Pancreas (tissue), 10 donors: ENCODE data around the gene ZBED4. TPM values are rescaled to one million over a fixed set of nuclear protein-coding genes. Genes with fewer than 3 reads are reported as not detected.

ENCODE experiments used
- ATAC-seq, 4 donors: fragments of 200-7000 bp; cut with Tn5 transposase; one replicate each; pipeline versions ENCODE4 v1.8.0 to v1.9.1; 2020; ENCODE audit warnings: mild to moderate bottlenecking in 4 of 4, moderate library complexity in 4 of 4
- DNase-seq, 6 donors: peaks; one replicate each; pipeline ENCODE4 v3.0.0-alpha.2; 2020
- FAIRE-seq: peaks from 2 replicates; lab custom pipeline; 2012; peaks lifted over from hg19 to GRCh38; lab: Jason Lieb, UNC
- H3K27ac ChIP-seq, 4 donors: fragments of 200-600 bp; sonication (generic); 1 replicate in 3 of 4; 2 replicates in 1 of 4; pipeline versions ENCODE4 v1.5.0 to v1.8.0; 2020
- H3K27me3 ChIP-seq, 4 donors: fragments of 200-600 bp; one replicate each; pipeline ENCODE4 v1.8.0; 2021
- H3K36me3 ChIP-seq, 3 donors: fragments of 200-600 bp; sonication (generic) in 1 of 3; one replicate each; pipeline versions ENCODE4 v1.5.0 to v1.8.0; 2020 to 2021
- H3K4me1 ChIP-seq, 3 donors: fragments of 200-600 bp; one replicate each; pipeline ENCODE4 v1.8.0; 2021
- H3K4me3 ChIP-seq, 4 donors: fragments of 200-600 bp; sonication (generic) in 2 of 4; one replicate each; pipeline versions ENCODE4 v1.5.0 to v1.8.0; 2020 to 2021
- H3K9me3 ChIP-seq, 4 donors: fragments of 200-600 bp; one replicate each; pipeline ENCODE4 v1.8.0; 2021
- WGBS, 2 donors: extraction: QIAGEN DNeasy Blood & Tissue Kit; methylation state at CpG; one replicate each; pipeline ENCODE4 v1.1.7; 2013; 5-methylcytosine and 5-hydroxymethylcytosine counted together
- intact Hi-C, 3 donors: fragments of 100-400 bp; cut with DNase I; formaldehyde crosslinking; loops; one replicate each; pipeline versions ENCODE4 v1.11.1 to v1.14.2; 2022
- polyA plus RNA-seq, 2 donors: library from polyadenylated mRNA; stranded (reverse); fragments of 200-250 nt; gene quantifications; one replicate each; pipeline ENCODE4 v1.2.3, GENCODE V29; 2013
- total RNA-seq, 6 donors: library from RNA; stranded (reverse); fragmentation: NEBNext Ultra II Directional in 4 of 6; extraction: Animal tissue kit (Norgen Biotek cat#: 25700) in 4 of 6; gene quantifications; one replicate each; pipeline versions ENCODE4 v1.2.1 to v1.2.4, GENCODE V29; 2021 to 2023
- TF ChIP-seq, protein P1 (sequence below), 4 donors: fragments of 200-600 bp; sonication (generic) in 3 of 4; IDR thresholded peaks; one replicate each; pipeline versions ENCODE4 v1.5.0 to v1.8.0; 2021; ENCODE audit warnings: antibody characterized with exemption in 4 of 4
- donor health status: healthy with polysubstance abuse.
- donor health status: DM: no; HTN: no; CAD: no; lungs with moderate emphysema.
- donor health status: DM: no; HTN: no; CAD: no.
- donor health status: control.
- donor health status: control.
- donor health status: Bipolar disorder and iron deficiency.
- donor health status: DM: yes; HTN: yes; CAD: no.
- donor health status: DM: no; HTN: no; CAD: no.
- donor health status: DM: no; HTN: no; CAD: no.
- donor health status: DM: yes; HTN: yes; CAD: no.

Gene ZBED4
- total and polyA plus RNA-seq, 8 donors, result 2.4 to 7.2 (median 4.5) TPM

DNA sequence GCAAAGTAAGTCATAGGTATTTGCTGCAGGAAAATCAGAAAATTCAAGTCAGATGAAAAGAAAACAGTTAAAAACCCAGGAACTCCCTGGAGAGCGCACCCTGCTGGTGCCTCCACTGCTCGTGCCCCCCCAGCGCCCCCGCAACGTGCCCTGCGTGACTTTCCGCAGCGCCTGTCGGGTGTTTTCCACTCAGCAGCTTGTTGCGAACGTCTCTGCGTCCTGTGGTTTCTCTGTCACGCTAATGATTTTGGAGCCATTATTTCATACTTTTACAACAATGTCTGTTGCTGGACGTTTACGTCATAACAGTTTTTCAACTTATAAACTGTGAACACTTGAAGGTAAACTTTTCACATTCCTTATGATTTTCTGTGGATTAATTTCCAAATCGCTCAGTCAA is 69.8 kb downstream of the ZBED4 start:
- Histone ChIP-seq H3K9me3 (no peaks in the 10 kb centered on the region), H3K27ac (no peak overlapping the region), H3K4me1 (peaks cover 0 to 7% (median 0%) of the 10 kb centered on the region in 3 donors), H3K4me3 (no peak overlapping the region), H3K36me3 (peaks cover 0 to 16% (median 0%) of the 10 kb centered on the region in 3 donors), H3K27me3 (no peaks in the 10 kb centered on the region)
- TF ChIP-seq, protein P1, sequence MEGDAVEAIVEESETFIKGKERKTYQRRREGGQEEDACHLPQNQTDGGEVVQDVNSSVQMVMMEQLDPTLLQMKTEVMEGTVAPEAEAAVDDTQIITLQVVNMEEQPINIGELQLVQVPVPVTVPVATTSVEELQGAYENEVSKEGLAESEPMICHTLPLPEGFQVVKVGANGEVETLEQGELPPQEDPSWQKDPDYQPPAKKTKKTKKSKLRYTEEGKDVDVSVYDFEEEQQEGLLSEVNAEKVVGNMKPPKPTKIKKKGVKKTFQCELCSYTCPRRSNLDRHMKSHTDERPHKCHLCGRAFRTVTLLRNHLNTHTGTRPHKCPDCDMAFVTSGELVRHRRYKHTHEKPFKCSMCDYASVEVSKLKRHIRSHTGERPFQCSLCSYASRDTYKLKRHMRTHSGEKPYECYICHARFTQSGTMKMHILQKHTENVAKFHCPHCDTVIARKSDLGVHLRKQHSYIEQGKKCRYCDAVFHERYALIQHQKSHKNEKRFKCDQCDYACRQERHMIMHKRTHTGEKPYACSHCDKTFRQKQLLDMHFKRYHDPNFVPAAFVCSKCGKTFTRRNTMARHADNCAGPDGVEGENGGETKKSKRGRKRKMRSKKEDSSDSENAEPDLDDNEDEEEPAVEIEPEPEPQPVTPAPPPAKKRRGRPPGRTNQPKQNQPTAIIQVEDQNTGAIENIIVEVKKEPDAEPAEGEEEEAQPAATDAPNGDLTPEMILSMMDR (IDR thresholded peaks at IDR 0.05), result no peak
- no peak for ATAC-seq
- no peak for DNase-seq
- intact Hi-C loops, result loop anchor here in 1 of 3 donors (10.0 kb wide), 1 partner anchor 111 kb away; no protein-coding TSS in a partner anchor
- FAIRE-seq, result no peak
- 86% methylated on average over 16 of the region's 16 CpGs for WGBS, 2 donors

DNA sequence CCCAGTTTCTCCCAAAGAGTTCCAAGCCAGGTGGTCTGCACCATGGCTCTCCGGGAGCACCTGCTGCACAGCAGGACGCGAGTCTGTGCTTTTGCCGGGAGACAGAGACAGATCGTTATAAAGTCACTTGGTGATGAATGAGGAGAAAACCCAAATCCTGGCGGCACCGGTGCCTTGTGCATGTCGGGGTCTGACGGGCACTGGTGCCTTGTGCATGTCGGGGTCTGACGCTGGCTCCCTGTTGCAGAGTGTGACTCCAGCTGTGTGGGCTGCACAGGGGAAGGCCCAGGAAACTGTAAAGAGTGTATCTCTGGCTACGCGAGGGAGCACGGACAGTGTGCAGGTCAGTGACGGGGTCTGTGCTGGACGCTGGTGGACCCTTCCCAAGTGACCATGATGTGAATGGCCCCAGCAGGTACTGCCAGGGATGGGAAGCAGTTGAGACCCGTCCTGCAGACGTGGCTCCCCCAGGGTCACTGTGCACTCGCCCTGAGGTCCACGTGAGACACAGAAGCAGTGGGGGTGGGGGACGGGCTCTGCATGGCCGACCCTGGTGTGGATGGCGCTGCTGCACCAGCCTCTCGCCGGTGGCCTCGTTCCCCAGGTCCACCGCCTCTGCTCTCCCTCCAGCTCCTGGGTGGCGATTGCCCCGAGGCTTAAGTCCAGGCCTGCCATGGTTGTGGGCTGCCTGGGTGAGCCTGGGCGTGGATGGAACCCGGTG is 70.6 kb downstream of the ZBED4 start:
- intact Hi-C loops, result loop anchor here in 1 of 3 donors (10.0 kb wide), 1 partner anchor 111 kb away; no protein-coding TSS in a partner anchor
- Histone ChIP-seq H3K4me3 (no peak overlapping the region), H3K4me1 (peaks cover 0 to 4% (median 0%) of the 10 kb centered on the region in 3 donors), H3K27ac (no peak overlapping the region), H3K9me3 (no peaks in the 10 kb centered on the region), H3K36me3 (peaks cover 0 to 16% (median 0%) of the 10 kb centered on the region in 3 donors), H3K27me3 (no peaks in the 10 kb centered on the region)
- TF ChIP-seq, protein P1 (IDR thresholded peaks at IDR 0.05), result no peak
- ATAC-seq, result no peak
- peak in 3 of 6 donors; percentile 32 to 60 (median 41) for DNase-seq
- 94 to 95% methylated on average over 31 of the region's 31 CpGs for WGBS, 2 donors
- no peak for FAIRE-seq

DNA sequence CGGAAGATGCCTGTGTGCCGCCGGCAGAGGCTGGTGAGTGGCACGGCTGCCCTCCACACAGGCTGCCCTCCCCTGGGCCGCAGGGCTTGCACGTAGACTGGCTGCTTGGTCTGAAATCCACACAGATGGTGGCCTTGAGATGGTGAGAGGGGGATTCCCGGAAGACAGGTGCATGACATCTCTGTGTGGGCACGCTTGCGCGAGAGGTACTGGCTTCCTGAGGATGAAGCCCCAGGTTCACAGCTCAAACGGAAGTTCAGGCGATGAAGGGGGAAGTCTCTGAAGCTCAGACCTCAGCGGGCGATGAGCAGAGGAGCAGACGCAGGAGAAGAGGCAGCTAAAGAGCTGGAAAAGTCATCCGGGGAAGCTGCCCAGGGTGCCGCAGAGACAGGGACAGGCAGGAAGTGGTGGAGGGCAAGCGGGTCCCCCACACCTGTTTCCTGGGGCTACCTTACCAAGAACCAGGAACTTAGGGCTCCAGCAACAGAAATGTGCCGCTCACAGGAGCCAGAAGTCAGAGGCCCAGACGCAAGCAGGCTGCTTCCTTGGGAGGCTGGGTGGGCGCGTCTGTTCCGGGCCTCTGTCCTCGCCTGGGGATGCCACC is 72.0 kb downstream of the ZBED4 start:
- Histone ChIP-seq H3K27me3 (no peaks in the 10 kb centered on the region), H3K27ac (no peak overlapping the region), H3K9me3 (no peaks in the 10 kb centered on the region), H3K4me1 (no peaks in the 10 kb centered on the region), H3K4me3 (no peak overlapping the region), H3K36me3 (peaks cover 0 to 16% (median 0%) of the 10 kb centered on the region in 3 donors)
- DNase-seq (peak in 1 of 6 donors; percentile 20), ATAC-seq (no peak), FAIRE-seq (no peak)
- 89 to 90% methylated on average over 24 of the region's 24 CpGs for WGBS, 2 donors
- intact Hi-C loops, result loop anchor here in 1 of 3 donors (10.0 kb wide), 1 partner anchor 109 kb away; no protein-coding TSS in a partner anchor
- TF ChIP-seq, protein P1 (IDR thresholded peaks at IDR 0.05), result no peak

DNA sequence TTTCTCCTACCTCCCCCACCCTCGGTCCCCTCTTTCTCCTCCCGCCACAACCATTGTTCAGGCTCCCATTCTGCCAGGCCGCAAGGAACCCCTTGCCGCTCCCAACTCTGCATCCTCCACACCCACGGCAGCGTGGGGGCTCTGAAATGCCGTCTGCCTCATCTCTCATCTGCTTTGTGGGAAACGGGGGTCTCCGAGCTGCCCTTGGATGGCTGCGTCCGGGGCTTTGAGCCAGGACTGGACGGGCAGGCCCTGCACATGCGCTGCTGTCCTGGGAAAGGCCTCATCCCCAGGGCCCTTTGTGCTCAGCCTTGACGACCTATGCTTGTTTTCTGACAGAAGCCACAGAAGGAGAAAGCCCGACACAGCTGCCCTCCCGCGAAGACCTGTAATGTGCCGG is 73.3 kb downstream of the ZBED4 start:
- intact Hi-C loops, result loop anchor here in 1 of 3 donors (10.0 kb wide), 1 partner anchor 108 kb away; no protein-coding TSS in a partner anchor
- Histone ChIP-seq H3K27me3 (no peaks in the 10 kb centered on the region), H3K4me3 (no peak overlapping the region), H3K27ac (no peak overlapping the region), H3K4me1 (no peaks in the 10 kb centered on the region), H3K9me3 (no peaks in the 10 kb centered on the region), H3K36me3 (peaks cover 0 to 16% (median 0%) of the 10 kb centered on the region in 3 donors)
- no peak for ATAC-seq
- WGBS, 2 donors, result 85 to 86% methylated on average over 17 of the region's 18 CpGs
- peak in 2 of 6 donors; percentile 33 to 55 for DNase-seq
- TF ChIP-seq, protein P1 (IDR thresholded peaks at IDR 0.05), result no peak
- no peak for FAIRE-seq
